ENCODE measurements around the gene LILRA2. TPM values are rescaled to one million over a fixed set of nuclear protein-coding genes. Genes with fewer than 3 reads are reported as not detected.

Gene LILRA2
- total and polyA plus RNA-seq, 2 donors (not counting 1 experiment from before 2014, with no cell fraction given): not detected

DNA sequence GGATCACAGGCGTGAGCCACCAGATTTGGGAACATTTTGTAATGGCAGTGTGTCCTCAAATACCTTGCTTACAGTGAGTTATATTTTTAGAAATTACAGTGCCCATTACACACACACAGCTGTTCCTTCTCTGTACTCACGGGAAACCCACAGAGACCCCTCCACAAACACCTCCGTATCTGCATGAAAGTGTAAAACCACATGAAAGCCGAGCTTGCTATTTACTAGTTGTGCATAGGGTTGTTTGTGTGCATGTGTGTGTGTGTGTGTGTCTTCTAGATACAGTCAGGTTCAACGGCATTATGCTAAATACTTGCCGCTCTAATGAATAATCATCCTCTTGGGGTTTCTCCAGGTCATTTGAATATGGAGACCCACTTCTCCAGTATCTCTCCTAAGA lies 22.3 kb upstream of the LILRA2 start:
- no peak for TF ChIP-seq EZH2 (IDR thresholded peaks at IDR 0.05; ENCODE audit: low read length, missing control alignments)
- TF ChIP-seq, protein P1, sequence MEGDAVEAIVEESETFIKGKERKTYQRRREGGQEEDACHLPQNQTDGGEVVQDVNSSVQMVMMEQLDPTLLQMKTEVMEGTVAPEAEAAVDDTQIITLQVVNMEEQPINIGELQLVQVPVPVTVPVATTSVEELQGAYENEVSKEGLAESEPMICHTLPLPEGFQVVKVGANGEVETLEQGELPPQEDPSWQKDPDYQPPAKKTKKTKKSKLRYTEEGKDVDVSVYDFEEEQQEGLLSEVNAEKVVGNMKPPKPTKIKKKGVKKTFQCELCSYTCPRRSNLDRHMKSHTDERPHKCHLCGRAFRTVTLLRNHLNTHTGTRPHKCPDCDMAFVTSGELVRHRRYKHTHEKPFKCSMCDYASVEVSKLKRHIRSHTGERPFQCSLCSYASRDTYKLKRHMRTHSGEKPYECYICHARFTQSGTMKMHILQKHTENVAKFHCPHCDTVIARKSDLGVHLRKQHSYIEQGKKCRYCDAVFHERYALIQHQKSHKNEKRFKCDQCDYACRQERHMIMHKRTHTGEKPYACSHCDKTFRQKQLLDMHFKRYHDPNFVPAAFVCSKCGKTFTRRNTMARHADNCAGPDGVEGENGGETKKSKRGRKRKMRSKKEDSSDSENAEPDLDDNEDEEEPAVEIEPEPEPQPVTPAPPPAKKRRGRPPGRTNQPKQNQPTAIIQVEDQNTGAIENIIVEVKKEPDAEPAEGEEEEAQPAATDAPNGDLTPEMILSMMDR (conservative IDR thresholded peaks at IDR 0.05 in 1 of 2, IDR thresholded peaks at IDR 0.05 in 1 of 2; ENCODE audit: low read depth in 1 of 2, low read length in 2 of 2): no peak

DNA sequence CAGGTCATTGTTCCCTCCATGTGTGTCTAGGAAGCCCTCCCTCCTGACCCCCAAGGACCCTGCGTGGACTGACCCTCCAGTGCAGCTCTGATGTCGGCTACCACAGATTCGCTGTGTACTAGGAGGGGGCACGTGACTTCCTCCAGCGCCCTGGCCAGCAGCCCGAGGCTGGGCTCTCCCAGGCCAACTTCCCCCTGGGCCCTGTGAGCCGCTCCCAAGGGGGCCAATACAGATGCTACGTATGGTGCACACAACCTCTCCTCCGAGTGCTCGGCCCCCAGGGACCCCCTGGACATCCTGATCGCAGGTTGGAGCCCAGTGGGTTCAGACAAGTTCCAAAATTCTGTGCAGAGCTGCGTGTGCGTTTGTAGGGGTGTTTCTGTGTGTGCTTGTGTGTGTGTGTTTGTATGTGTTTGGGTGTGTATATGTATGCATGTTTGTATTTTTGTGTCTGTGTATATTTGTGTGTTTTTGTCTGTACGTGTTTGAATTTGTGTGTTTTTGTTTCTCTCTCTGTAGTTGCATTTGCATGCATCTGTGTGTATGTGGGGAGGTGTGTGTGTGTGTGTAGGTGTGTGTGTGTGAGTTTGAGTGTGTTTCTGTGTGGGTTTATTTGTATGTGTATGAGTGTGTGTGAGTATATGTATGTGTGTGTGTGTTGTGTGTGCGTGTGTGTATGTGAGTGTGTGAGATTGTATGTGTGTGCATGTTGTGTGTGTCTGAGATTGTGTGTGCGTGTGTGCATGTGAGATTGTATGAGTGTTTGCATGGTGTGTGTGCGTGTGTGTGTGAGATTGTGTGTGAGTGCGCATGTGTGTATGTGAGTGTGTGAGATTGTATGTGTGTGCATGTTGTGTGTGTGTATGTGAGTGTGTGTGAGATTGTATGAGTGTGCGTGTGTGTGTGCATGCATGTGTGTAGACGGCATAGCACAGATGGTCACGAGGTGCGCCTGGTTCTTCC lies 21.4 kb upstream of the LILRA2 start:
- H2AFZ ChIP-seq (ENCODE audit: low read length): no peak overlapping the region
- no peak overlapping the region for H3K27ac ChIP-seq (ENCODE audit: insufficient read depth, low read length)
- DNase-seq (ENCODE audit: low read depth in 2 of 2): no peak
- no peaks in the 10 kb centered on the region for H3K36me3 ChIP-seq (ENCODE audit: control insufficient read depth, insufficient read depth, low read length)
- H3K27me3 ChIP-seq (ENCODE audit: control insufficient read depth, insufficient read depth, low read length): no peaks in the 10 kb centered on the region
- TF ChIP-seq, protein P1 (conservative IDR thresholded peaks at IDR 0.05 in 1 of 2, IDR thresholded peaks at IDR 0.05 in 1 of 2; ENCODE audit: low read depth in 1 of 2, low read length in 2 of 2): no peak
- TF ChIP-seq EZH2 (IDR thresholded peaks at IDR 0.05; ENCODE audit: low read length, missing control alignments): no peak
- no peak overlapping the region for H3K9ac ChIP-seq (ENCODE audit: insufficient read depth, low read length)
- H3K9me3 ChIP-seq (ENCODE audit: control insufficient read depth, insufficient read depth, low read depth, low read length): peaks cover 3% of the 10 kb centered on the region
- H4K20me1 ChIP-seq (ENCODE audit: control insufficient read depth, extremely low read depth, insufficient read depth, low read length): no peaks in the 10 kb centered on the region
- no peaks in the 10 kb centered on the region for H3K79me2 ChIP-seq (ENCODE audit: control insufficient read depth, insufficient read depth, low read length)
- H3K4me2 ChIP-seq (ENCODE audit: extremely low read depth, insufficient read depth, low read length): no peak overlapping the region
- H3K4me1 ChIP-seq (ENCODE audit: control insufficient read depth, extremely low read depth, insufficient read depth, low read length): no peaks in the 10 kb centered on the region
- no peak overlapping the region for H3K4me3 ChIP-seq (replicated peaks in 1 of 4; ENCODE audit: control extremely low read depth in 1 of 4, insufficient read depth in 1 of 4, low read depth in 3 of 4, low read length in 4 of 4)

More for the DNA sequence above, 22.3 kb upstream of the LILRA2 start:
- H3K4me2 ChIP-seq (ENCODE audit: extremely low read depth, insufficient read depth, low read length): no peak overlapping the region
- H4K20me1 ChIP-seq (ENCODE audit: control insufficient read depth, extremely low read depth, insufficient read depth, low read length): no peaks in the 10 kb centered on the region
- no peaks in the 10 kb centered on the region for H3K4me1 ChIP-seq (ENCODE audit: control insufficient read depth, extremely low read depth, insufficient read depth, low read length)
- H3K36me3 ChIP-seq (ENCODE audit: control insufficient read depth, insufficient read depth, low read length): no peaks in the 10 kb centered on the region
- H3K79me2 ChIP-seq (ENCODE audit: control insufficient read depth, insufficient read depth, low read length): no peaks in the 10 kb centered on the region
- DNase-seq (ENCODE audit: low read depth in 2 of 2): no peak
- peaks cover 3% of the 10 kb centered on the region for H3K9me3 ChIP-seq (ENCODE audit: control insufficient read depth, insufficient read depth, low read depth, low read length)
- no peak overlapping the region for H3K9ac ChIP-seq (ENCODE audit: insufficient read depth, low read length)
- no peak overlapping the region for H3K4me3 ChIP-seq (replicated peaks in 1 of 4; ENCODE audit: control extremely low read depth in 1 of 4, insufficient read depth in 1 of 4, low read depth in 3 of 4, low read length in 4 of 4)
- no peak overlapping the region for H2AFZ ChIP-seq (ENCODE audit: low read length)
- no peaks in the 10 kb centered on the region for H3K27me3 ChIP-seq (ENCODE audit: control insufficient read depth, insufficient read depth, low read length)
- no peak overlapping the region for H3K27ac ChIP-seq (ENCODE audit: insufficient read depth, low read length)

DNA sequence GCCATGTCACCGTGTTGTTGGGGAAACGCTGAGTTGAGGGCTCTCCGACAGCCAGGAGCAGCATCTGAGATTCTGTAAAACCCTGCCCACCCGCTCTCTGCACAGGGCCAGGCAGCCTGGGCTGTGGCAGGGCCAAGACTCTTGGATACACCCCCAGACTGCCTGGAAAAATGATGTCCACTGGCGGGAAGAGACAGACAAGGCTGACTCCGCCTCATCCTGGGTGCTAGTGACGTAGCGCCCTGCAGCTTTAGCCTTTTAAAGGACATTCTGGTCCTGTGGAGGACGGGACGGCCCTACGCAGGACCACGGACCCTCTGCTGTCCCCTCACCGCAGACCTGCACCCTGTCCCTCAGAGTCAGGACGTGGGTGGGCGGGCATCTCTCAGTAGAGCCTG lies 20.7 kb upstream of the LILRA2 start:
- Histone ChIP-seq H3K79me2 (ENCODE audit: control insufficient read depth, insufficient read depth, low read length) (no peaks in the 10 kb centered on the region), H4K20me1 (ENCODE audit: control insufficient read depth, extremely low read depth, insufficient read depth, low read length) (no peaks in the 10 kb centered on the region), H3K4me2 (ENCODE audit: extremely low read depth, insufficient read depth, low read length) (no peak overlapping the region), H3K9me3 (ENCODE audit: control insufficient read depth, insufficient read depth, low read depth, low read length) (peaks cover 3% of the 10 kb centered on the region), H2AFZ (ENCODE audit: low read length) (no peak overlapping the region), H3K9ac (ENCODE audit: insufficient read depth, low read length) (no peak overlapping the region), H3K27ac (ENCODE audit: insufficient read depth, low read length) (no peak overlapping the region), H3K4me1 (ENCODE audit: control insufficient read depth, extremely low read depth, insufficient read depth, low read length) (no peaks in the 10 kb centered on the region), H3K27me3 (ENCODE audit: control insufficient read depth, insufficient read depth, low read length) (no peaks in the 10 kb centered on the region), H3K4me3 (replicated peaks in 1 of 4; ENCODE audit: control extremely low read depth in 1 of 4, insufficient read depth in 1 of 4, low read depth in 3 of 4, low read length in 4 of 4) (no peak overlapping the region), H3K36me3 (ENCODE audit: control insufficient read depth, insufficient read depth, low read length) (no peaks in the 10 kb centered on the region)
- no peak for TF ChIP-seq EZH2 (IDR thresholded peaks at IDR 0.05; ENCODE audit: low read length, missing control alignments)
- TF ChIP-seq, protein P1 (conservative IDR thresholded peaks at IDR 0.05 in 1 of 2, IDR thresholded peaks at IDR 0.05 in 1 of 2; ENCODE audit: low read depth in 1 of 2, low read length in 2 of 2): no peak
- no peak for DNase-seq (ENCODE audit: low read depth in 2 of 2)
